Measurements from ENCODE around the gene ODF4.
"Not testable (repeated sequence)": the region's sequence is repeated elsewhere in the genome, so short reads cannot be mapped to it uniquely, and the experiment has no call there.

Gene ODF4

GRCh38 chr17:8326511-8327302 lies 12.9 kb upstream of the ODF4 start:
- DNase-seq = peak; percentile 35

- DNase-seq = no peak
Measured at GRCh38 chr17:8327303-8327649, 12.4 kb upstream of the ODF4 start.

GRCh38 chr17:8332128-8332527 lies 7.5 kb upstream of the ODF4 start:
- DNase-seq = no peak

GRCh38 chr17:8332688-8333087 lies 7.0 kb upstream of the ODF4 start:
- no peak for DNase-seq

GRCh38 chr17:8333281-8333680 lies 6.4 kb upstream of the ODF4 start:
- DNase-seq = no peak

GRCh38 chr17:8337802-8338752 lies 1.6 kb upstream of the ODF4 start:
- no peak for DNase-seq

GRCh38 chr17:8338753-8339140 lies 893 bp upstream of the ODF4 start:
- no peak for DNase-seq

- no peak for DNase-seq
Measured at GRCh38 chr17:8341456-8341855, 1.8 kb downstream of the ODF4 start.

- no peak for DNase-seq
Measured at GRCh38 chr17:8345052-8345690, 5.5 kb downstream of the ODF4 start.

- DNase-seq = no peak
Measured at GRCh38 chr17:8345951-8346665, 6.5 kb downstream of the ODF4 start.

- not testable (repeated sequence) for DNase-seq
Measured at GRCh38 chr17:8347001-8347400, 7.4 kb downstream of the ODF4 start.

GRCh38 chr17:8350339-8350738 lies 10.7 kb downstream of the ODF4 start:
- no peak for DNase-seq

- no peak for DNase-seq
Measured at GRCh38 chr17:8353736-8354135, 14.1 kb downstream of the ODF4 start.

GRCh38 chr17:8354236-8354635 lies 14.6 kb downstream of the ODF4 start:
- DNase-seq = no peak

- DNase-seq = no peak
Measured at GRCh38 chr17:8357910-8358309, 18.3 kb downstream of the ODF4 start.

GRCh38 chr17:8359769-8360168 lies 20.1 kb downstream of the ODF4 start:
- DNase-seq = no peak

GRCh38 chr17:8360260-8360659 lies 20.6 kb downstream of the ODF4 start:
- DNase-seq = no peak

GRCh38 chr17:8360751-8361150 lies 21.1 kb downstream of the ODF4 start:
- no peak for DNase-seq

- DNase-seq = no peak
Measured at GRCh38 chr17:8362651-8363332, 23.2 kb downstream of the ODF4 start.

- no peak for DNase-seq
Measured at GRCh38 chr17:8365143-8365542, 25.5 kb downstream of the ODF4 start.

- DNase-seq = no peak
Measured at GRCh38 chr17:8366231-8366630, 26.6 kb downstream of the ODF4 start.

GRCh38 chr17:8368193-8368592 lies 28.6 kb downstream of the ODF4 start:
- no peak for DNase-seq

Measured in activated CD4-positive, CD25-positive, alpha-beta regulatory T cell treated with anti-CD3 and anti-CD28 coated beads, Interleukin-2, amount 50 U/mL, for 72 hours (primary cell).